A549 (cell line): ENCODE data around the gene SETDB1. TPM values are rescaled to one million over a fixed set of nuclear protein-coding genes. Genes with fewer than 3 reads are reported as not detected.

ENCODE experiments used
- ATAC-seq, 2 experiments: fragments of 200-7000 bp in 1 of 2; fragments of >200 bp in 1 of 2; cut with Nextera tagmentation in 1 of 2; cut with Tn5 transposase in 1 of 2; 3 replicates each; pipeline versions ENCODE4 v1.8.0 to v1.9.1; 2018 to 2020; ENCODE audit warnings: mild to moderate bottlenecking in 1 of 2, moderate library complexity in 1 of 2
- CTCF ChIA-PET: fragments of 300-600 bp; sonication (Branson Sonifier 250); formaldehyde crosslinking; extraction: SDS; loops from one replicate; lab custom pipeline; 2021; ENCODE audit warnings: antibody characterized with exemption, inconsistent platforms; lab: Yijun Ruan, JAX
- POLR2A ChIA-PET: fragments of 350-600 bp; formaldehyde crosslinking; extraction: SDS; loops from one replicate; lab custom pipeline; 2021; ENCODE audit warnings: antibody characterized with exemption, inconsistent platforms; lab: Yijun Ruan, JAX
- DNase-seq, 2 experiments: peaks; one replicate each; pipeline versions ENCODE4 v3.0.0 to v3.0.0-alpha.2; 2011 to 2016; ENCODE audit warnings: low read depth in 1 of 2, low spot score in 1 of 2
- FAIRE-seq: peaks from 2 replicates; lab custom pipeline; 2011; peaks lifted over from hg19 to GRCh38; lab: Jason Lieb, UNC
- H3K27ac ChIP-seq, 2 experiments: fragments of >200 bp; sonication (Bioruptor Twin); formaldehyde crosslinking; 3 replicates each; pipeline ENCODE4 v1.5.1; 2016 to 2017
- H3K4me1 ChIP-seq: fragments of >200 bp; sonication (Bioruptor Twin); formaldehyde crosslinking; 3 replicates; pipeline ENCODE4 v1.6.1; 2016
- H3K4me2 ChIP-seq: fragments of >200 bp; sonication (Bioruptor Twin); formaldehyde crosslinking; 3 replicates; pipeline ENCODE4 v1.6.1; 2016
- H3K4me3 ChIP-seq: fragments of >200 bp; sonication (Bioruptor Twin); formaldehyde crosslinking; 3 replicates; pipeline ENCODE4 v1.5.1; 2016
- H3K9me3 ChIP-seq: fragments of >200 bp; sonication (Bioruptor Twin); formaldehyde crosslinking; 3 replicates; pipeline ENCODE4 v1.6.1; 2016
- BHLHE40 ChIP-seq: IDR thresholded peaks from 2 replicates; pipeline ENCODE4 v1.6.1; 2012; ENCODE audit warnings: low read depth, low read length, inconsistent platforms
- CBX2 ChIP-seq: fragments of 200-600 bp; sonication (generic); IDR thresholded peaks from 2 replicates; pipeline ENCODE4 v1.6.1; 2016; ENCODE audit warnings: low read depth, mild to moderate bottlenecking, borderline replicate concordance
- CEBPB ChIP-seq, 2 experiments: fragments of >200 bp in 1 of 2; sonication (Bioruptor Twin) in 1 of 2; formaldehyde crosslinking in 1 of 2; IDR thresholded peaks; 2 replicates each; pipeline ENCODE4 v1.6.1; 2012 to 2016
- CHD2 ChIP-seq: fragments of 150-350 bp; IDR thresholded peaks from 2 replicates; pipeline ENCODE4 v1.6.1; 2014; ENCODE audit warnings: low read length; ENCODE audit not compliant: partially characterized antibody
- CTCF ChIP-seq: fragments of >200 bp; sonication (Bioruptor Twin); formaldehyde crosslinking; IDR thresholded peaks from 3 replicates; pipeline ENCODE4 v1.5.1; 2016
- EHF ChIP-seq: fragments of 250-450 bp; sonication (Bioruptor Pico); IDR thresholded peaks from 2 replicates; pipeline ENCODE4 v1.5.0; 2020; ENCODE audit warnings: mild to moderate bottlenecking
- FOSB ChIP-seq: fragments of 250-450 bp; sonication (Bioruptor Pico); IDR thresholded peaks from 2 replicates; pipeline ENCODE4 v1.5.0; 2020; ENCODE audit warnings: mild to moderate bottlenecking, moderate library complexity
- FOXS1 ChIP-seq: fragments of 250-450 bp; sonication (Bioruptor Pico); IDR thresholded peaks from 2 replicates; pipeline ENCODE4 v1.5.0; 2020; ENCODE audit warnings: mild to moderate bottlenecking, moderate library complexity
- HEYL ChIP-seq: fragments of 250-450 bp; sonication (Bioruptor Pico); IDR thresholded peaks from 2 replicates; pipeline ENCODE4 v1.8.0; 2021; ENCODE audit warnings: mild to moderate bottlenecking, moderate library complexity
- JUN ChIP-seq, 2 experiments: fragments of >200 bp; sonication (Bioruptor Twin); formaldehyde crosslinking; IDR thresholded peaks; 2 replicates in 1 of 2; 3 replicates in 1 of 2; pipeline ENCODE4 v1.6.1; 2016 to 2017
- JUNB ChIP-seq: fragments of >200 bp; sonication (Bioruptor Twin); formaldehyde crosslinking; IDR thresholded peaks from 2 replicates; pipeline ENCODE4 v1.6.1; 2016
- KDM5A ChIP-seq: fragments of 200-600 bp; sonication (generic); IDR thresholded peaks from 2 replicates; pipeline ENCODE4 v1.6.1; 2016; ENCODE audit warnings: antibody characterized with exemption, mild to moderate bottlenecking
- MAFK ChIP-seq: fragments of 450-650 bp; IDR thresholded peaks from 2 replicates; pipeline ENCODE4 v1.6.1; 2014; ENCODE audit not compliant: partially characterized antibody
- NFE2L2 ChIP-seq: fragments of 150-350 bp; conservative IDR thresholded peaks from 2 replicates; pipeline ENCODE4 v1.6.1; 2014; ENCODE audit warnings: low read length
- NR3C1 ChIP-seq: fragments of >200 bp; sonication (Bioruptor Twin); formaldehyde crosslinking; IDR thresholded peaks from 3 replicates; pipeline ENCODE4 v1.6.1; 2017
- PHF8 ChIP-seq: fragments of 200-600 bp; sonication (generic); IDR thresholded peaks from 2 replicates; pipeline ENCODE4 v1.6.1; 2016; ENCODE audit warnings: low read depth, mild to moderate bottlenecking, antibody characterized with exemption, moderate library complexity, borderline replicate concordance
- REST ChIP-seq: fragments of 200-600 bp; sonication (generic); IDR thresholded peaks from 2 replicates; pipeline ENCODE4 v1.6.1; 2016; ENCODE audit warnings: antibody characterized with exemption, mild to moderate bottlenecking, moderate library complexity
- TFCP2L1 ChIP-seq: fragments of 250-450 bp; sonication (Bioruptor Pico); IDR thresholded peaks from 2 replicates; pipeline ENCODE4 v1.5.0; 2021; ENCODE audit warnings: mild to moderate bottlenecking
- TP53 ChIP-seq: fragments of 250-450 bp; sonication (Bioruptor Pico); IDR thresholded peaks from 2 replicates; pipeline ENCODE4 v1.5.0; 2021; ENCODE audit warnings: mild to moderate bottlenecking, moderate library complexity
- ZC3H11A ChIP-seq: fragments of 450-650 bp; IDR thresholded peaks from 2 replicates; pipeline ENCODE4 v1.6.1; 2014; ENCODE audit warnings: antibody characterized with exemption, mild to moderate bottlenecking
- ZNF302 ChIP-seq: fragments of 250-450 bp; sonication (Bioruptor Pico); IDR thresholded peaks from 2 replicates; pipeline ENCODE4 v1.9.0; 2021; ENCODE audit warnings: inconsistent platforms, mild to moderate bottlenecking, moderate library complexity
- ZSCAN20 ChIP-seq: fragments of 250-450 bp; sonication (Bioruptor Pico); IDR thresholded peaks from 2 replicates; pipeline ENCODE4 v1.8.0; 2022; ENCODE audit warnings: mild to moderate bottlenecking, moderate library complexity
- WGBS: methylation state at CpG from one replicate; pipeline ENCODE4 v1.1.6; 2017; ENCODE audit errors: missing lambda C conversion rate; 5-methylcytosine and 5-hydroxymethylcytosine counted together
- polyA plus RNA-seq, 4 experiments: library from polyadenylated mRNA; depleted of rRNA in 3 of 4; stranded (reverse); fragments of >200 nt; fragmentation: RNase III in 1 of 4; extraction: RNeasy Plus Mini Kit Qiagen cat#74134 plus additional on column Dnase treatment in 1 of 4; gene quantifications; 2 replicates in 3 of 4; 3 replicates in 1 of 4; pipeline ENCODE4 v1.2.3, GENCODE V29; 2011 to 2017

The SETDB1 gene
- polyA plus RNA-seq, 2 of the 4 experiments (the other 2 are of a cell fraction): 25.1 to 56.9 TPM

GRCh38 chr1:150912623-150913022, 13.5 kb upstream of the SETDB1 start:
- FAIRE-seq (no peak), ATAC-seq (no peak), DNase-seq (no peak)
- H3K27ac ChIP-seq: no peak overlapping the region
- no peak overlapping the region for H3K4me2 ChIP-seq
- POLR2A ChIA-PET: no interaction called here
- TF ChIP-seq ZNF302 (CRISPR knock-in tag) (no peak), CBX2 (no peak), NR3C1 (no peak), ZSCAN20 (no peak), TP53 (CRISPR knock-in tag) (no peak), CEBPB (IDR thresholded peaks at IDR 0.05) (no peak), PHF8 (no peak), BHLHE40 (no peak), ZC3H11A (no peak), JUNB (no peak), JUN (IDR thresholded peaks at IDR 0.05) (no peak), NFE2L2 (no peak), MAFK (no peak), REST (no peak), EHF (CRISPR knock-in tag) (no peak), KDM5A (no peak), CTCF (no peak), TFCP2L1 (CRISPR knock-in tag) (no peak), HEYL (CRISPR knock-in tag) (no peak), FOSB (CRISPR knock-in tag) (no peak)
- CTCF ChIA-PET: interaction anchor here (1.0 to 4.3 kb wide), 3 partner anchors 8 to 30 kb away, joined by 3 to 31 read pairs (median 4); no protein-coding TSS in a partner anchor
- no peak overlapping the region for H3K4me3 ChIP-seq
- no peaks in the 10 kb centered on the region for H3K4me1 ChIP-seq
- peaks cover 9% of the 10 kb centered on the region for H3K9me3 ChIP-seq

GRCh38 chr1:150917387-150917786, 8.8 kb upstream of the SETDB1 start:
- DNase-seq: no peak
- Histone ChIP-seq H3K9me3 (no peaks in the 10 kb centered on the region), H3K4me1 (peaks cover 4% of the 10 kb centered on the region; the same call in 2 of the 3 replicates), H3K27ac (no peak overlapping the region), H3K4me2 (no peak overlapping the region), H3K4me3 (no peak overlapping the region)
- no peak for ATAC-seq
- TF ChIP-seq FOXS1 (CRISPR knock-in tag): no peak
- TF ChIP-seq CHD2: no peak
- no peak for FAIRE-seq
- 76% methylated on average over 7 of the region's 7 CpGs for WGBS
- ChIA-PET POLR2A (interaction anchor here (1.3 kb wide), 1 partner anchor 89 kb away, joined by 3 read pairs; the partner anchor contains the start of gene MINDY1), CTCF (interaction anchor here (1.1 to 1.7 kb wide), 3 partner anchors 9 to 105 kb away, joined by 3 to 4 read pairs (median 4); no protein-coding TSS in a partner anchor)
